ENCODE measurements around the gene SLC8A1. TPM values are rescaled to one million over a fixed set of nuclear protein-coding genes. Genes with fewer than 3 reads are reported as not detected.

SLC8A1 gene
- total and polyA plus RNA-seq, 2 donors from 2014 or later, result 12.9 to 33.9 TPM

DNA sequence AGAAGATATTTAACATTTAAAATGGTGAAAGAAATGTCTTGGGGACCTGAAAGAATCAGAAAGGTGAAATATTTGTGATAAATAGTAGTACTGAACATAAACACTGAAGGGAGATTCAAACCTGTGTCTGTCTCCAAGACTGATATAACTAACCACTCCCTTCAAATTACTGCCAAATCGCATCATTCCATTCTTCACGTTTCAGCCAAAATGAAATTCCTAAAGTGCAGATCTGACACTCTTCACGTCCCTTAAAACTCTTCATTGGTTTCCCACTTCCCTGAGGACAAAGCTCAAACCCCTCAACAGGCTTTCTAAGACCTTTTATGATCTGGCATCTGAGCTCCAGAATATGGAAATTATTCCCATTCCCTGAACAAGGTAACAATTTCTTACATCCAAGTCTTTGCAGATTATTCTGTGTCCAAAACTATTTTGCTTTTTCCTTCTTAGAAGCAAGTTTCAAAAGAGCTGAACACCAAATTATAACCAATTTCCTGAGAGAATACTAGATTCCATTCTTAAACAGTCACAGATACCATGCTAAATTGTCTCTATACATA, 18.9 kb downstream of the SLC8A1 start:
- no peak for FAIRE-seq
- no peak for DNase-seq
- no peaks in the 10 kb centered on the region for H3K27me3 ChIP-seq (ENCODE audit: control insufficient read depth, insufficient read depth, low read length)
- no peaks in the 10 kb centered on the region for H3K36me3 ChIP-seq (ENCODE audit: control insufficient read depth in 2 of 3, insufficient read depth in 3 of 3, low read length in 3 of 3)
- intact Hi-C loops (cut with DNase I), result no loop called here
- H3K4me1 ChIP-seq (ENCODE audit: control insufficient read depth in 2 of 3, insufficient read depth in 2 of 3, low read depth in 1 of 3, low read length in 3 of 3), result peaks cover 0 to 5% (median 0%) of the 10 kb centered on the region in 3 donors
- H3K9me3 ChIP-seq (ENCODE audit: control insufficient read depth in 2 of 3, insufficient read depth in 1 of 3, low read length in 3 of 3), result no peaks in the 10 kb centered on the region
- no peak overlapping the region for H3K4me3 ChIP-seq (ENCODE audit: low read length in 3 of 3)
- no peak overlapping the region for H3K27ac ChIP-seq (ENCODE audit: low read depth in 2 of 2, low read length in 2 of 2)
- no peak for TF ChIP-seq CTCF (IDR thresholded peaks at IDR 0.05; ENCODE audit: borderline replicate concordance, extremely low read depth, insufficient read depth)
- no peak overlapping the region for H3K9ac ChIP-seq (ENCODE audit: low read length in 3 of 3)

- peaks cover 0 to 5% (median 0%) of the 10 kb centered on the region in 3 donors for H3K4me1 ChIP-seq (ENCODE audit: control insufficient read depth in 2 of 3, insufficient read depth in 2 of 3, low read depth in 1 of 3, low read length in 3 of 3)
- FAIRE-seq (no peak), DNase-seq (no peak)
- H3K4me3 ChIP-seq (ENCODE audit: low read length in 3 of 3), result no peak overlapping the region
- no peak overlapping the region for H3K27ac ChIP-seq (ENCODE audit: low read depth in 2 of 2, low read length in 2 of 2)
- intact Hi-C loops (cut with DNase I), result no loop called here
- no peak for TF ChIP-seq CTCF (IDR thresholded peaks at IDR 0.05; ENCODE audit: borderline replicate concordance, extremely low read depth, insufficient read depth)
- no peaks in the 10 kb centered on the region for H3K36me3 ChIP-seq (ENCODE audit: control insufficient read depth in 2 of 3, insufficient read depth in 3 of 3, low read length in 3 of 3)
- H3K9me3 ChIP-seq (ENCODE audit: control insufficient read depth in 2 of 3, insufficient read depth in 1 of 3, low read length in 3 of 3), result no peaks in the 10 kb centered on the region
- H3K27me3 ChIP-seq (ENCODE audit: control insufficient read depth, insufficient read depth, low read length), result no peaks in the 10 kb centered on the region
- H3K9ac ChIP-seq (ENCODE audit: low read length in 3 of 3), result no peak overlapping the region
Measured at GRCh38 chr2:40431600-40431955, 20.3 kb downstream of the SLC8A1 start.

DNA sequence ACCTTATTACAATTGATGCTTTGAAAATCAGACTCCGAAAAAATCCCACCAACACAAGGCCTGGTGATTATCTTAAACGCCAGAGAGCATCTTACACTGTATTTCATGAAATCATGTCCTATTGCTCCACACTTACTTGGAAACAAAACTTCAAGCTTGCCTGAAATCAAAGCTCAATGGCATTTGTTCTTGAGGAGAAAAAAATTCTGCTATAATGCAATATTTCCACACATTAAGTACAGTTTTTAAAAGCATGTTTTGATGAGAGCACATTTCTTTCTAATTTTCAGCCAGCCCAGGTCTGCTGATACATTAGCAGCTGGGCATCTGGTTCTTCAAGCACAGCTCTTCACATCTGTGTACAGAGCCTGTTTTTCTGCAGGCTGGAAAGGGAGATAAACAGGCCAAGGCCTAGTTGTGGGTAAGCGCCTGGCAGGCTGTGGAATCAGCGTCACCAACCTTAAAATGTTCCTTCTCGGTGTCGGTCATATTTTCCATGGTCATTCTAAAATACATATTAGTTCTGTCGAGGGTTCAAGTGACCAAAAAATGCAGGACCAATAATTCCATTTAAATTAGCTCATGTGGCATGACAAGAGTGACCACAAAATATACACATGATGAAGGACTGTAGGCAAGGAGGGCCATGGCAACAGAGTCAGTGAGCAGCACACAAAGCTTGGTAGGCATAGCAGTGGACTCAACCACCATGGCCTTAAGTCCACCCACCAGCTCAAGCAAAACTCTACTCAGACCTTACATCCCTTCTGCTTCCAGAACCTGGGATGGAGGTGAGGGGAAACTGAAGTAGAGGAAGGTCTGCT, 20.9 kb downstream of the SLC8A1 start:
- FAIRE-seq (no peak), DNase-seq (no peak)
- TF ChIP-seq CTCF (IDR thresholded peaks at IDR 0.05; ENCODE audit: borderline replicate concordance, extremely low read depth, insufficient read depth), result no peak
- Histone ChIP-seq H3K27me3 (ENCODE audit: control insufficient read depth, insufficient read depth, low read length) (no peaks in the 10 kb centered on the region), H3K4me1 (ENCODE audit: control insufficient read depth in 2 of 3, insufficient read depth in 2 of 3, low read depth in 1 of 3, low read length in 3 of 3) (peaks cover 0 to 5% (median 0%) of the 10 kb centered on the region in 3 donors), H3K36me3 (ENCODE audit: control insufficient read depth in 2 of 3, insufficient read depth in 3 of 3, low read length in 3 of 3) (no peaks in the 10 kb centered on the region), H3K4me3 (ENCODE audit: low read length in 3 of 3) (no peak overlapping the region), H3K9ac (ENCODE audit: low read length in 3 of 3) (no peak overlapping the region), H3K9me3 (ENCODE audit: control insufficient read depth in 2 of 3, insufficient read depth in 1 of 3, low read length in 3 of 3) (no peaks in the 10 kb centered on the region), H3K27ac (ENCODE audit: low read depth in 2 of 2, low read length in 2 of 2) (no peak overlapping the region)
- intact Hi-C loops (cut with DNase I), result no loop called here

Measured in kidney (tissue), 14 donors.